WTC11 (cell line): ENCODE data around the gene RGS9BP. TPM values are rescaled to one million over a fixed set of nuclear protein-coding genes. Genes with fewer than 3 reads are reported as not detected.

Source experiments
- ATAC-seq: fragments of 200-7000 bp; cut with Tn5 transposase; 2 replicates; pipeline ENCODE4 v1.10.0; 2021; ENCODE audit warnings: mild to moderate bottlenecking, moderate library complexity
- CTCF ChIA-PET: fragments of 300-600 bp; sonication (Branson Sonifier 250); formaldehyde crosslinking; loops from one replicate; lab custom pipeline; 2021; ENCODE audit warnings: antibody characterized with exemption; lab: Charles Lee
- POLR2A ChIA-PET: fragments of 350-600 bp; sonication (Branson Sonifier 250); formaldehyde crosslinking; loops from one replicate; lab custom pipeline; 2021; ENCODE audit warnings: antibody characterized with exemption; lab: Charles Lee
- DNase-seq: peaks from one replicate; pipeline ENCODE4 v3.0.0; 2021; ENCODE audit warnings: low spot score
- H3K27ac Mint-ChIP-seq: 2 replicates; pipeline ENCODE4 v1.8.0; 2021; ENCODE audit warnings: mixed read lengths
- H3K27me3 Mint-ChIP-seq: 2 replicates; pipeline ENCODE4 v1.8.0; 2021; ENCODE audit warnings: low read depth, mild to moderate bottlenecking, moderate library complexity, mixed read lengths
- H3K36me3 Mint-ChIP-seq: 2 replicates; pipeline ENCODE4 v1.8.0; 2021; ENCODE audit warnings: mixed read lengths
- H3K4me1 Mint-ChIP-seq: 2 replicates; pipeline ENCODE4 v1.8.0; 2022; ENCODE audit warnings: mixed read lengths
- H3K4me3 Mint-ChIP-seq: 2 replicates; pipeline ENCODE4 v1.8.0; 2021; ENCODE audit warnings: mild to moderate bottlenecking, moderate library complexity, mixed read lengths
- H3K9me3 Mint-ChIP-seq: 2 replicates; pipeline ENCODE4 v1.8.0; 2021; ENCODE audit warnings: mixed read lengths
- ATF2 ChIP-seq: sonication (generic); formaldehyde crosslinking; IDR thresholded peaks from 2 replicates; pipeline ENCODE4 v1.8.1; 2022; ENCODE audit warnings: low read depth, missing genetic modification reagents, borderline replicate concordance
- GABPB1 ChIP-seq: sonication (generic); formaldehyde crosslinking; IDR thresholded peaks from 2 replicates; pipeline ENCODE4 v1.8.1; 2023; ENCODE audit warnings: mild to moderate bottlenecking, missing genetic modification reagents
- HMGXB4 ChIP-seq: sonication (generic); formaldehyde crosslinking; IDR thresholded peaks from 2 replicates; pipeline ENCODE4 v1.8.1; 2023; ENCODE audit warnings: mild to moderate bottlenecking, moderate library complexity, missing genetic modification reagents
- JAZF1 ChIP-seq: fragments of 250-450 bp; sonication (Bioruptor Pico); IDR thresholded peaks from 2 replicates; pipeline ENCODE4 v1.9.0; 2021; ENCODE audit warnings: moderate library complexity, mild to moderate bottlenecking, inconsistent platforms
- NR3C1 ChIP-seq: sonication (generic); formaldehyde crosslinking; conservative IDR thresholded peaks from 2 replicates; pipeline ENCODE4 v1.8.1; 2023; ENCODE audit warnings: low read depth, mild to moderate bottlenecking, missing genetic modification reagents
- SMAD3 ChIP-seq: sonication (generic); formaldehyde crosslinking; IDR thresholded peaks from 2 replicates; pipeline ENCODE4 v1.8.0; 2022; ENCODE audit warnings: missing genetic modification reagents, mild to moderate bottlenecking, borderline replicate concordance
- STAT6 ChIP-seq: sonication (generic); formaldehyde crosslinking; conservative IDR thresholded peaks from 2 replicates; pipeline ENCODE4 v1.8.1; 2023; ENCODE audit warnings: mild to moderate bottlenecking, low read depth, missing genetic modification reagents, moderate library complexity
- TCF7 ChIP-seq: sonication (generic); formaldehyde crosslinking; IDR thresholded peaks from 2 replicates; pipeline ENCODE4 v1.8.0; 2022; ENCODE audit warnings: mild to moderate bottlenecking, low read depth, missing genetic modification reagents, moderate library complexity
- TP53 ChIP-seq: sonication (generic); formaldehyde crosslinking; IDR thresholded peaks from 2 replicates; pipeline ENCODE4 v1.8.1; 2023; ENCODE audit warnings: mild to moderate bottlenecking, missing genetic modification reagents
- total RNA-seq: library from RNA; stranded (reverse); gene quantifications from 3 replicates; pipeline ENCODE4 v1.2.3, GENCODE V29; 2021
- TF ChIP-seq, protein P1 (sequence below): sonication (generic); formaldehyde crosslinking; IDR thresholded peaks from 2 replicates; pipeline ENCODE4 v1.8.0; 2022; ENCODE audit warnings: missing genetic modification reagents
- TF ChIP-seq, protein P2 (sequence below): sonication (generic); formaldehyde crosslinking; IDR thresholded peaks from 2 replicates; pipeline ENCODE4 v1.8.1; 2022; ENCODE audit warnings: low read depth, mild to moderate bottlenecking, moderate library complexity, missing genetic modification reagents, borderline replicate concordance
- TF ChIP-seq, protein P3 (sequence below): sonication (generic); formaldehyde crosslinking; IDR thresholded peaks from 2 replicates; pipeline ENCODE4 v1.8.1; 2023; ENCODE audit warnings: mild to moderate bottlenecking, missing genetic modification reagents
- TF ChIP-seq, protein P4 (sequence below): sonication (generic); formaldehyde crosslinking; IDR thresholded peaks from 2 replicates; pipeline ENCODE4 v1.8.1; 2023; ENCODE audit warnings: mild to moderate bottlenecking, missing genetic modification reagents, moderate library complexity
- TF ChIP-seq, protein P5 (sequence below): sonication (generic); formaldehyde crosslinking; IDR thresholded peaks from 2 replicates; pipeline ENCODE4 v1.8.0; 2023; ENCODE audit warnings: mild to moderate bottlenecking, missing genetic modification reagents
- TF ChIP-seq, protein P6 (sequence below): sonication (generic); formaldehyde crosslinking; IDR thresholded peaks from 2 replicates; pipeline ENCODE4 v1.8.1; 2022; ENCODE audit warnings: mild to moderate bottlenecking, moderate library complexity, missing genetic modification reagents

The RGS9BP gene
- total RNA-seq, 1 experiment from 2014 or later, result 0.24 TPM

GRCh38 chr19:32658527-32658926 is 17.1 kb upstream of the RGS9BP start (continued):
- no peak for TF ChIP-seq HMGXB4

DNA sequence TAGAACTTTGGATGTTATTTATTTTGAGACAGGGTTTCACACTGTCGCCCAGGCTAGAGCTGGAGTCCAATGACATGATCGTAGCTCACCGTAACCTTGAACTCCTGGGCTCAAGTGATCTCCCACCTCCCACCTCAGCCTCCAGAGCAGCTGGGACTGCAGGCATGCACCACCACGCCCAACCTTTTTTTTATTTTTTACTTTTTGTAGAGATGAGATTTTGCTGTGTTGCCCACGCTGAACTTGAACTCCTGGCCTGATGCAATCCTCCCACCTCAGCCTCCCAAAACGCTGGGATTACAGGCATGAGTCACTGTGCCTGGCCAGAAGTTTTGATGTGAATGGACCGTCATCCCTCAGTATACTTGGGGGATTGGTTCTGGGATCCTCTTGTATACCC is 14.3 kb upstream of the RGS9BP start:
- no peaks in the 10 kb centered on the region for H3K9me3 Mint-ChIP-seq
- no peak for DNase-seq
- POLR2A ChIA-PET, result no interaction called here
- TF ChIP-seq, protein P1, sequence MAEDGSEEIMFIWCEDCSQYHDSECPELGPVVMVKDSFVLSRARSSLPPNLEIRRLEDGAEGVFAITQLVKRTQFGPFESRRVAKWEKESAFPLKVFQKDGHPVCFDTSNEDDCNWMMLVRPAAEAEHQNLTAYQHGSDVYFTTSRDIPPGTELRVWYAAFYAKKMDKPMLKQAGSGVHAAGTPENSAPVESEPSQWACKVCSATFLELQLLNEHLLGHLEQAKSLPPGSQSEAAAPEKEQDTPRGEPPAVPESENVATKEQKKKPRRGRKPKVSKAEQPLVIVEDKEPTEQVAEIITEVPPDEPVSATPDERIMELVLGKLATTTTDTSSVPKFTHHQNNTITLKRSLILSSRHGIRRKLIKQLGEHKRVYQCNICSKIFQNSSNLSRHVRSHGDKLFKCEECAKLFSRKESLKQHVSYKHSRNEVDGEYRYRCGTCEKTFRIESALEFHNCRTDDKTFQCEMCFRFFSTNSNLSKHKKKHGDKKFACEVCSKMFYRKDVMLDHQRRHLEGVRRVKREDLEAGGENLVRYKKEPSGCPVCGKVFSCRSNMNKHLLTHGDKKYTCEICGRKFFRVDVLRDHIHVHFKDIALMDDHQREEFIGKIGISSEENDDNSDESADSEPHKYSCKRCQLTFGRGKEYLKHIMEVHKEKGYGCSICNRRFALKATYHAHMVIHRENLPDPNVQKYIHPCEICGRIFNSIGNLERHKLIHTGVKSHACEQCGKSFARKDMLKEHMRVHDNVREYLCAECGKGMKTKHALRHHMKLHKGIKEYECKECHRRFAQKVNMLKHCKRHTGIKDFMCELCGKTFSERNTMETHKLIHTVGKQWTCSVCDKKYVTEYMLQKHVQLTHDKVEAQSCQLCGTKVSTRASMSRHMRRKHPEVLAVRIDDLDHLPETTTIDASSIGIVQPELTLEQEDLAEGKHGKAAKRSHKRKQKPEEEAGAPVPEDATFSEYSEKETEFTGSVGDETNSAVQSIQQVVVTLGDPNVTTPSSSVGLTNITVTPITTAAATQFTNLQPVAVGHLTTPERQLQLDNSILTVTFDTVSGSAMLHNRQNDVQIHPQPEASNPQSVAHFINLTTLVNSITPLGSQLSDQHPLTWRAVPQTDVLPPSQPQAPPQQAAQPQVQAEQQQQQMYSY, result no peak
- TF ChIP-seq GABPB1 (CRISPR knock-in tag), result 0 out of 2 replicates have a peak, but pooled peaks have one; percentile 25
- TF ChIP-seq ATF2 (CRISPR knock-in tag), result no peak
- no peak for TF ChIP-seq SMAD3 (CRISPR knock-in tag)
- TF ChIP-seq, protein P2, sequence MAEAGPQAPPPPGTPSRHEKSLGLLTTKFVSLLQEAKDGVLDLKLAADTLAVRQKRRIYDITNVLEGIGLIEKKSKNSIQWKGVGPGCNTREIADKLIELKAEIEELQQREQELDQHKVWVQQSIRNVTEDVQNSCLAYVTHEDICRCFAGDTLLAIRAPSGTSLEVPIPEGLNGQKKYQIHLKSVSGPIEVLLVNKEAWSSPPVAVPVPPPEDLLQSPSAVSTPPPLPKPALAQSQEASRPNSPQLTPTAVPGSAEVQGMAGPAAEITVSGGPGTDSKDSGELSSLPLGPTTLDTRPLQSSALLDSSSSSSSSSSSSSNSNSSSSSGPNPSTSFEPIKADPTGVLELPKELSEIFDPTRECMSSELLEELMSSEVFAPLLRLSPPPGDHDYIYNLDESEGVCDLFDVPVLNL (CRISPR knock-in tag), result no peak
- TF ChIP-seq, protein P3, sequence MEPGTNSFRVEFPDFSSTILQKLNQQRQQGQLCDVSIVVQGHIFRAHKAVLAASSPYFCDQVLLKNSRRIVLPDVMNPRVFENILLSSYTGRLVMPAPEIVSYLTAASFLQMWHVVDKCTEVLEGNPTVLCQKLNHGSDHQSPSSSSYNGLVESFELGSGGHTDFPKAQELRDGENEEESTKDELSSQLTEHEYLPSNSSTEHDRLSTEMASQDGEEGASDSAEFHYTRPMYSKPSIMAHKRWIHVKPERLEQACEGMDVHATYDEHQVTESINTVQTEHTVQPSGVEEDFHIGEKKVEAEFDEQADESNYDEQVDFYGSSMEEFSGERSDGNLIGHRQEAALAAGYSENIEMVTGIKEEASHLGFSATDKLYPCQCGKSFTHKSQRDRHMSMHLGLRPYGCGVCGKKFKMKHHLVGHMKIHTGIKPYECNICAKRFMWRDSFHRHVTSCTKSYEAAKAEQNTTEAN (CRISPR knock-in tag), result no peak
- TF ChIP-seq, protein P4, sequence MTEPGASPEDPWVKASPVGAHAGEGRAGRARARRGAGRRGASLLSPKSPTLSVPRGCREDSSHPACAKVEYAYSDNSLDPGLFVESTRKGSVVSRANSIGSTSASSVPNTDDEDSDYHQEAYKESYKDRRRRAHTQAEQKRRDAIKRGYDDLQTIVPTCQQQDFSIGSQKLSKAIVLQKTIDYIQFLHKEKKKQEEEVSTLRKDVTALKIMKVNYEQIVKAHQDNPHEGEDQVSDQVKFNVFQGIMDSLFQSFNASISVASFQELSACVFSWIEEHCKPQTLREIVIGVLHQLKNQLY (CRISPR knock-in tag), result no peak
- TF ChIP-seq TCF7 (CRISPR knock-in tag), result no peak
- no peaks in the 10 kb centered on the region for H3K27me3 Mint-ChIP-seq
- CTCF ChIA-PET, result no interaction called here
- H3K27ac Mint-ChIP-seq, result 0 out of 2 replicates have a peak overlapping the region, but pooled peaks have one; percentile 63
- H3K4me1 Mint-ChIP-seq, result no peaks in the 10 kb centered on the region
- H3K4me3 Mint-ChIP-seq, result no peak overlapping the region
- no peak for ATAC-seq
- H3K36me3 Mint-ChIP-seq, result peaks cover 11% of the 10 kb centered on the region

GRCh38 chr19:32662186-32662585 is 13.5 kb upstream of the RGS9BP start:
- POLR2A ChIA-PET, result no interaction called here
- H3K27ac Mint-ChIP-seq, result no peak overlapping the region
- CTCF ChIA-PET, result no interaction called here
- ATAC-seq, result no peak
- no peaks in the 10 kb centered on the region for H3K4me1 Mint-ChIP-seq
- no peaks in the 10 kb centered on the region for H3K9me3 Mint-ChIP-seq
- H3K36me3 Mint-ChIP-seq, result peaks cover 14% of the 10 kb centered on the region
- DNase-seq, result no peak
- no peaks in the 10 kb centered on the region for H3K27me3 Mint-ChIP-seq
- H3K4me3 Mint-ChIP-seq, result no peak overlapping the region
- TF ChIP-seq TP53, result no peak
- TF ChIP-seq GABPB1 (CRISPR knock-in tag), result no peak
- TF ChIP-seq NR3C1 (CRISPR knock-in tag), result no peak
- TF ChIP-seq, protein P5, sequence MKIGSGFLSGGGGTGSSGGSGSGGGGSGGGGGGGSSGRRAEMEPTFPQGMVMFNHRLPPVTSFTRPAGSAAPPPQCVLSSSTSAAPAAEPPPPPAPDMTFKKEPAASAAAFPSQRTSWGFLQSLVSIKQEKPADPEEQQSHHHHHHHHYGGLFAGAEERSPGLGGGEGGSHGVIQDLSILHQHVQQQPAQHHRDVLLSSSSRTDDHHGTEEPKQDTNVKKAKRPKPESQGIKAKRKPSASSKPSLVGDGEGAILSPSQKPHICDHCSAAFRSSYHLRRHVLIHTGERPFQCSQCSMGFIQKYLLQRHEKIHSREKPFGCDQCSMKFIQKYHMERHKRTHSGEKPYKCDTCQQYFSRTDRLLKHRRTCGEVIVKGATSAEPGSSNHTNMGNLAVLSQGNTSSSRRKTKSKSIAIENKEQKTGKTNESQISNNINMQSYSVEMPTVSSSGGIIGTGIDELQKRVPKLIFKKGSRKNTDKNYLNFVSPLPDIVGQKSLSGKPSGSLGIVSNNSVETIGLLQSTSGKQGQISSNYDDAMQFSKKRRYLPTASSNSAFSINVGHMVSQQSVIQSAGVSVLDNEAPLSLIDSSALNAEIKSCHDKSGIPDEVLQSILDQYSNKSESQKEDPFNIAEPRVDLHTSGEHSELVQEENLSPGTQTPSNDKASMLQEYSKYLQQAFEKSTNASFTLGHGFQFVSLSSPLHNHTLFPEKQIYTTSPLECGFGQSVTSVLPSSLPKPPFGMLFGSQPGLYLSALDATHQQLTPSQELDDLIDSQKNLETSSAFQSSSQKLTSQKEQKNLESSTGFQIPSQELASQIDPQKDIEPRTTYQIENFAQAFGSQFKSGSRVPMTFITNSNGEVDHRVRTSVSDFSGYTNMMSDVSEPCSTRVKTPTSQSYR, result no peak
- TF ChIP-seq JAZF1 (CRISPR knock-in tag), result no peak
- TF ChIP-seq STAT6, result no peak
- TF ChIP-seq, protein P6, sequence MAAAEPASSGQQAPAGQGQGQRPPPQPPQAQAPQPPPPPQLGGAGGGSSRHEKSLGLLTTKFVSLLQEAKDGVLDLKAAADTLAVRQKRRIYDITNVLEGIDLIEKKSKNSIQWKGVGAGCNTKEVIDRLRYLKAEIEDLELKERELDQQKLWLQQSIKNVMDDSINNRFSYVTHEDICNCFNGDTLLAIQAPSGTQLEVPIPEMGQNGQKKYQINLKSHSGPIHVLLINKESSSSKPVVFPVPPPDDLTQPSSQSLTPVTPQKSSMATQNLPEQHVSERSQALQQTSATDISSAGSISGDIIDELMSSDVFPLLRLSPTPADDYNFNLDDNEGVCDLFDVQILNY (CRISPR knock-in tag), result no peak
